Measurements from ENCODE around the gene SPINK6.

DNA sequence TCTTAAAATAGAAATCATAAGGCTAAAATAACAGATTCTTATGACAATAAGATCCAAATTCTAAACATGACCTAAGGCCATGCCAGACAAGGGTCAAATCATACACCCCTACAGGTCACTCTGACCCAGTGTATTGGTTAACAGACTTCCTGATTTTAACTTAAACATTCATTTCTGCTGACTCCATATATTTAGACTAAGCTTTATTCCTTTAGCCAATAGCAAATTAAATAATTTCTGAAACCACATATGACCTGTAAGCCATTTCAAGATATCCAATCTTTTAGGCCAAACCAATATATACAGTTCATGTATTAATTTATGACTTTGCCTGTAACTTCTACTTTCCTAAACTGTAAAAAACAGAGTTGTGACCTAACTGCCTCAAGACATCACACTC lies 58.4 kb downstream of the SPINK6 start:
- TF ChIP-seq, protein P1, sequence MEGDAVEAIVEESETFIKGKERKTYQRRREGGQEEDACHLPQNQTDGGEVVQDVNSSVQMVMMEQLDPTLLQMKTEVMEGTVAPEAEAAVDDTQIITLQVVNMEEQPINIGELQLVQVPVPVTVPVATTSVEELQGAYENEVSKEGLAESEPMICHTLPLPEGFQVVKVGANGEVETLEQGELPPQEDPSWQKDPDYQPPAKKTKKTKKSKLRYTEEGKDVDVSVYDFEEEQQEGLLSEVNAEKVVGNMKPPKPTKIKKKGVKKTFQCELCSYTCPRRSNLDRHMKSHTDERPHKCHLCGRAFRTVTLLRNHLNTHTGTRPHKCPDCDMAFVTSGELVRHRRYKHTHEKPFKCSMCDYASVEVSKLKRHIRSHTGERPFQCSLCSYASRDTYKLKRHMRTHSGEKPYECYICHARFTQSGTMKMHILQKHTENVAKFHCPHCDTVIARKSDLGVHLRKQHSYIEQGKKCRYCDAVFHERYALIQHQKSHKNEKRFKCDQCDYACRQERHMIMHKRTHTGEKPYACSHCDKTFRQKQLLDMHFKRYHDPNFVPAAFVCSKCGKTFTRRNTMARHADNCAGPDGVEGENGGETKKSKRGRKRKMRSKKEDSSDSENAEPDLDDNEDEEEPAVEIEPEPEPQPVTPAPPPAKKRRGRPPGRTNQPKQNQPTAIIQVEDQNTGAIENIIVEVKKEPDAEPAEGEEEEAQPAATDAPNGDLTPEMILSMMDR (conservative IDR thresholded peaks at IDR 0.05 in 1 of 2, IDR thresholded peaks at IDR 0.05 in 1 of 2; ENCODE audit: extremely low read depth in 1 of 2, insufficient read depth in 1 of 2, low read depth in 1 of 2, low read length in 2 of 2): no peak
- TF ChIP-seq EZH2 (IDR thresholded peaks at IDR 0.05; ENCODE audit: borderline replicate concordance, low read length): no peak
